Measurements from ENCODE around the gene RNF31. TPM values are rescaled to one million over a fixed set of nuclear protein-coding genes. Genes with fewer than 3 reads are reported as not detected.
A peak's percentile ranks its signal among the peaks of the same experiment; 100 is the strongest.

Gene RNF31
- total and polyA plus RNA-seq, 2 of the 13 experiments (the other 11 are each of a cell fraction or from before 2014, with no cell fraction given): 48.2 to 86.8 TPM

GRCh38 chr14:24114532-24115421, 32.5 kb upstream of the RNF31 start, which contains the start of the genes DCAF11 and NRL (continued):
- 0 out of 2 replicates have a peak, but pooled peaks have one; percentile 38 for TF ChIP-seq ZNF629 (CRISPR knock-in tag; conservative IDR thresholded peaks at IDR 0.05)
- TF ChIP-seq ZNF841 (CRISPR knock-in tag; IDR thresholded peaks at IDR 0.05; ENCODE audit: borderline replicate concordance): no peak
- no peak; the same call in 1 of the 2 replicates for TF ChIP-seq ZBTB46 (CRISPR knock-in tag; IDR thresholded peaks at IDR 0.05; ENCODE audit: borderline replicate concordance)
- TF ChIP-seq TCF12 (IDR thresholded peaks at IDR 0.05): no peak
- peak; percentile 92; the same call in 1 of the 2 replicates for TF ChIP-seq TCF12 (CRISPR knock-in tag; IDR thresholded peaks at IDR 0.05)
- no peak for TF ChIP-seq ZNF703 (CRISPR knock-in tag; IDR thresholded peaks at IDR 0.05; ENCODE audit: borderline replicate concordance)
- TF ChIP-seq ZNF580 (CRISPR knock-in tag; IDR thresholded peaks at IDR 0.05; ENCODE audit: borderline replicate concordance, low read depth): peak; percentile 99
- TF ChIP-seq MTF1 (CRISPR knock-in tag; IDR thresholded peaks at IDR 0.05): peak; percentile 42; the same call in 1 of the 2 replicates
- TF ChIP-seq ZNF891 (CRISPR knock-in tag; IDR thresholded peaks at IDR 0.05): peak; percentile 71; the same call in 1 of the 2 replicates
- peak; percentile 98 for TF ChIP-seq ZC3H4 (CRISPR knock-in tag; IDR thresholded peaks at IDR 0.05; ENCODE audit: borderline replicate concordance)
- TF ChIP-seq MTA3 (CRISPR knock-in tag; IDR thresholded peaks at IDR 0.05): no peak
- peak; percentile 88 for TF ChIP-seq NFKBIZ (CRISPR knock-in tag; IDR thresholded peaks at IDR 0.05)
- TF ChIP-seq DR1 (CRISPR knock-in tag; IDR thresholded peaks at IDR 0.05): peak; percentile 92; the same call in 1 of the 2 replicates
- TF ChIP-seq RCOR2 (CRISPR knock-in tag; IDR thresholded peaks at IDR 0.05): peak; percentile 86
- TF ChIP-seq ZKSCAN8 (CRISPR knock-in tag; IDR thresholded peaks at IDR 0.05; ENCODE audit: borderline replicate concordance): peak; percentile 75; the same call in 1 of the 2 replicates
- TF ChIP-seq SP140L (CRISPR knock-in tag; IDR thresholded peaks at IDR 0.05; ENCODE audit: borderline replicate concordance): peak; percentile 24; the same call in 1 of the 2 replicates
- peak; percentile 99 for TF ChIP-seq ZNF605 (CRISPR knock-in tag; IDR thresholded peaks at IDR 0.05)
- peak; percentile 95; the same call in 1 of the 2 replicates for TF ChIP-seq RFXANK (CRISPR knock-in tag; IDR thresholded peaks at IDR 0.05)
- TF ChIP-seq ZBTB43 (CRISPR knock-in tag; conservative IDR thresholded peaks at IDR 0.05): no peak; the same call in none of the 2 replicates
- TF ChIP-seq MAFG (CRISPR knock-in tag; IDR thresholded peaks at IDR 0.05): no peak
- peak; percentile 37; the same call in 1 of the 2 replicates for TF ChIP-seq ZNF652 (CRISPR knock-in tag; IDR thresholded peaks at IDR 0.05; ENCODE audit: borderline replicate concordance, low read depth)
- TF ChIP-seq ATRX (CRISPR knock-in tag; IDR thresholded peaks at IDR 0.05; ENCODE audit: borderline replicate concordance): peak; percentile 39; the same call in 1 of the 2 replicates
- peak; percentile 82 for TF ChIP-seq TAF1 (CRISPR knock-in tag; IDR thresholded peaks at IDR 0.05)
- peak; percentile 98 for TF ChIP-seq ZNF430 (CRISPR knock-in tag; IDR thresholded peaks at IDR 0.05)
- TF ChIP-seq EED (CRISPR knock-in tag; IDR thresholded peaks at IDR 0.05): peak; percentile 97; the same call in 1 of the 2 replicates
- no peak for TF ChIP-seq ZNF576 (CRISPR knock-in tag; IDR thresholded peaks at IDR 0.05)

All from HepG2 (cell line).